DND-41 (cell line): Measurements from ENCODE around the gene LYRM4.

Experiments
- ATAC-seq: fragments of 200-7000 bp; cut with Tn5 transposase; 3 replicates; pipeline ENCODE4 v1.9.1; 2021; ENCODE audit warnings: low read depth; ENCODE audit not compliant: insufficient read depth
- DNase-seq: peaks from one replicate; pipeline ENCODE4 v3.0.0-alpha.2; 2020
- H2AFZ ChIP-seq: 2 replicates; pipeline ENCODE4 v1.6.0; 2012; ENCODE audit warnings: low read depth, low read length
- H3K27ac ChIP-seq: 2 replicates; pipeline ENCODE4 v1.5.1; 2012; ENCODE audit warnings: low read length, inconsistent platforms
- H3K27me3 ChIP-seq: fragments of 200-600 bp; sonication (generic); 2 replicates; pipeline ENCODE4 v1.6.0; 2012; ENCODE audit warnings: low read length, mild to moderate bottlenecking, inconsistent platforms; ENCODE audit not compliant: insufficient read depth, poor library complexity
- H3K36me3 ChIP-seq: 2 replicates; pipeline ENCODE4 v1.5.1; 2012; ENCODE audit warnings: low read length, inconsistent platforms; ENCODE audit not compliant: insufficient read depth
- H3K4me1 ChIP-seq: 2 replicates; pipeline ENCODE4 v1.5.1; 2012; ENCODE audit warnings: mild to moderate bottlenecking, low read length; ENCODE audit not compliant: insufficient read depth
- H3K4me2 ChIP-seq: 2 replicates; pipeline ENCODE4 v1.6.0; 2012; ENCODE audit warnings: mild to moderate bottlenecking, moderate library complexity, low read length, inconsistent platforms; ENCODE audit not compliant: insufficient read depth
- H3K4me3 ChIP-seq, 2 experiments: fragments of 200-600 bp in 1 of 2; shearing (Covaris generic) in 1 of 2; 2 replicates each; pipeline ENCODE4 v1.5.1; 2012 to 2016; ENCODE audit warnings: inconsistent platforms in 2 of 2, low read length in 2 of 2, mild to moderate bottlenecking in 2 of 2, low read depth in 1 of 2, moderate library complexity in 1 of 2
- H3K79me2 ChIP-seq: 2 replicates; pipeline ENCODE4 v1.6.0; 2012; ENCODE audit warnings: low read length, inconsistent platforms; ENCODE audit not compliant: insufficient read depth
- H3K9ac ChIP-seq: 2 replicates; pipeline ENCODE4 v1.6.0; 2012; ENCODE audit warnings: low read depth, mild to moderate bottlenecking, inconsistent platforms, low read length, moderate library complexity
- H3K9me3 ChIP-seq: 2 replicates; pipeline ENCODE4 v1.5.1; 2012; ENCODE audit warnings: low read length, moderate library complexity, mild to moderate bottlenecking, inconsistent platforms; ENCODE audit not compliant: insufficient read depth, severe bottlenecking
- H4K20me1 ChIP-seq: 2 replicates; pipeline ENCODE4 v1.6.0; 2012; ENCODE audit warnings: low read length; ENCODE audit not compliant: insufficient read depth
- CTCF ChIP-seq: IDR thresholded peaks from 2 replicates; pipeline ENCODE4 v1.5.1; 2012; ENCODE audit warnings: borderline replicate concordance, low read length, moderate library complexity, mild to moderate bottlenecking; ENCODE audit not compliant: poor library complexity, severe bottlenecking; ENCODE audit errors: extremely low read depth
- EZH2 ChIP-seq: IDR thresholded peaks from 3 replicates; pipeline ENCODE4 v1.6.1; 2012; ENCODE audit warnings: borderline replicate concordance, low read depth, mild to moderate bottlenecking, moderate library complexity, low read length, inconsistent platforms; ENCODE audit not compliant: severe bottlenecking

LYRM4 gene

GRCh38 chr6:5119090-5119951 lies 141.4 kb downstream of the LYRM4 start:
- no peaks in the 10 kb centered on the region for H3K27me3 ChIP-seq
- no peak overlapping the region for H3K4me2 ChIP-seq
- H4K20me1 ChIP-seq = peaks cover 22% of the 10 kb centered on the region
- no peak overlapping the region for H3K9ac ChIP-seq
- no peak for TF ChIP-seq CTCF
- TF ChIP-seq EZH2 = no peak
- no peaks in the 10 kb centered on the region for H3K36me3 ChIP-seq
- DNase-seq = no peak
- H3K27ac ChIP-seq = no peak overlapping the region
- ATAC-seq = no peak
- no peaks in the 10 kb centered on the region for H3K79me2 ChIP-seq
- H3K9me3 ChIP-seq = no peaks in the 10 kb centered on the region
- no peak overlapping the region for H2AFZ ChIP-seq
- no peak overlapping the region for H3K4me3 ChIP-seq
- no peaks in the 10 kb centered on the region for H3K4me1 ChIP-seq

- no peak overlapping the region for H3K9ac ChIP-seq
- no peaks in the 10 kb centered on the region for H3K9me3 ChIP-seq
- H3K79me2 ChIP-seq = no peaks in the 10 kb centered on the region
- H4K20me1 ChIP-seq = peaks cover 4% of the 10 kb centered on the region; the same call in 1 of the 2 replicates
- no peak overlapping the region for H3K4me3 ChIP-seq
- no peak overlapping the region for H3K27ac ChIP-seq
- H3K4me2 ChIP-seq = no peak overlapping the region
- H3K4me1 ChIP-seq = no peaks in the 10 kb centered on the region
- no peak overlapping the region for H2AFZ ChIP-seq
- ATAC-seq (no peak), DNase-seq (no peak)
- TF ChIP-seq CTCF (no peak), EZH2 (no peak)
- H3K36me3 ChIP-seq = peaks cover 3% of the 10 kb centered on the region; the same call in 1 of the 2 replicates
- no peaks in the 10 kb centered on the region for H3K27me3 ChIP-seq
Measured at GRCh38 chr6:5116243-5116991, 144.3 kb downstream of the LYRM4 start.

GRCh38 chr6:5115168-5115567 lies 145.6 kb downstream of the LYRM4 start:
- Histone ChIP-seq H3K27ac (no peak overlapping the region), H3K4me3 (no peak overlapping the region), H3K36me3 (peaks cover 5% of the 10 kb centered on the region; the same call in 1 of the 2 replicates), H3K27me3 (no peaks in the 10 kb centered on the region), H3K9me3 (no peaks in the 10 kb centered on the region), H3K9ac (no peak overlapping the region), H3K4me2 (no peak overlapping the region), H2AFZ (no peak overlapping the region), H3K79me2 (no peaks in the 10 kb centered on the region), H4K20me1 (no peaks in the 10 kb centered on the region; the same call in 1 of the 2 replicates), H3K4me1 (no peaks in the 10 kb centered on the region)
- ATAC-seq (no peak), DNase-seq (no peak)
- TF ChIP-seq EZH2 = no peak
- no peak for TF ChIP-seq CTCF
